NT2/D1 (cell line): Measurements from ENCODE around the gene SYT5.

ENCODE experiments used
- SUZ12 ChIP-seq: IDR thresholded peaks from 2 replicates; pipeline ENCODE4 v1.6.1; 2011; ENCODE audit not compliant: insufficient read length, insufficient read depth; ENCODE audit errors: extremely low read depth
- YY1 ChIP-seq: IDR thresholded peaks from 2 replicates; pipeline ENCODE4 v1.6.1; 2011; ENCODE audit not compliant: insufficient read length, insufficient read depth
- ZNF274 ChIP-seq: IDR thresholded peaks from 2 replicates; pipeline ENCODE4 v1.6.1; 2011; ENCODE audit warnings: mild to moderate bottlenecking, low read depth, low read length

DNA sequence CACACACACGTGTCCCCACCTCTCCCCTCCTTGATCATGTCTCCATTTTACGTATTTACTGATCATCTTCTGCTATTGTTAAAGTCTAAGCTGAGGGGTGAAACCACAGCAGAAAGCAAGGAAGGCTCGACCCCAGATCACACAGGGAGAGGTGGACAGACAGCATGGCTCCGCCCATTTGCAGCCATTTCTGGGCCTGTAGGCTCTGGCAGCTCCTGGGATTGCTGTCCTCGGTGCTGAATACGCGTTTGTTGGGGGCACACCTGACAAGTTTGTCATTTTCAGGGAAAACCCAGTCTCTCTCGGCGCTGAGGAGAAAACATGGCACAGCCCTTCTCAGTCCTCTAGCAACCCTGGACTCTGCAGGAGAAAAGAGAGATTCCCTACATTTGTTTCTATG lies 40.4 kb upstream of the SYT5 start:
- no peak for TF ChIP-seq SUZ12
- no peak for TF ChIP-seq YY1
- no peak for TF ChIP-seq ZNF274
